Smooth muscle cell of trachea (primary cell): ENCODE measurements around the gene POTEM. TPM values are rescaled to one million over a fixed set of nuclear protein-coding genes. Genes with fewer than 3 reads are reported as not detected.

Experiments used
- total RNA-seq: library from RNA; depleted of rRNA; stranded (reverse); fragments of >200 nt; gene quantifications from 2 replicates; pipeline ENCODE4 v1.2.1, GENCODE V29; 2014

POTEM gene
- total RNA-seq = not detected in 2 replicates

DNA sequence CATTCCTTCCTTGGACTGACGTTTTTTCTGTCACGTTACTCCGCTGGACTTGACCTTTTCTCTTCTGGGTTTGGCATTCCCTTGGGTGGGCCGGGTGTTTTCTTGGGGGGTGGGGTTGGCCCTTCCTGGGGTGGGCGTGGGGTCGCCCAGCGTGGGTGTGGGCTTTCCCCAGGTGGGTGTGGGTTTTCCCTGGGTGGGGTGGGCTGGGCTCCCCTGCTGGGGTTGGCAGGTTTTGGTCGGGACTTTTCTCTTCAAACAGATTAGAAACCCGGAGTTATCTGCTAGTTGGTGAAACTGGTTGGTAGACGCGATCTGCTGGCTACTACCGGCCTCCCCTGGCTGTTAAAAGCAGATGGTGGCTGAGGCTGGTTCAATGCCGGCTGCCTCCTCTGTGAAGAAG lies at the start of gene POTEM:
Gene POTEM, plus strand, starts transcription at position 301 of the 400 bp plus-strand sequence. Its CDS starts 52 bp downstream, at position 353.

